D721Med (cell line): ENCODE results near the gene SRGAP3.

Experiments
- DNase-seq: peaks from one replicate; pipeline ENCODE4 v3.0.0; 2011; ENCODE audit warnings: low spot score; ENCODE audit not compliant: insufficient read length
- FAIRE-seq: peaks from 2 replicates; lab custom pipeline; 2011; peaks lifted over from hg19 to GRCh38; lab: Jason Lieb, UNC
- TF ChIP-seq, protein P1 (sequence below): IDR thresholded peaks from 2 replicates; pipeline ENCODE4 v1.5.1; 2012; ENCODE audit warnings: mild to moderate bottlenecking, control low read depth; ENCODE audit not compliant: insufficient read depth; ENCODE audit errors: missing control alignments

SRGAP3 gene

GRCh38 chr3:9026320-9027045 is 223.0 kb downstream of the SRGAP3 start:
- no peak for DNase-seq
- FAIRE-seq = no peak
- TF ChIP-seq, protein P1, sequence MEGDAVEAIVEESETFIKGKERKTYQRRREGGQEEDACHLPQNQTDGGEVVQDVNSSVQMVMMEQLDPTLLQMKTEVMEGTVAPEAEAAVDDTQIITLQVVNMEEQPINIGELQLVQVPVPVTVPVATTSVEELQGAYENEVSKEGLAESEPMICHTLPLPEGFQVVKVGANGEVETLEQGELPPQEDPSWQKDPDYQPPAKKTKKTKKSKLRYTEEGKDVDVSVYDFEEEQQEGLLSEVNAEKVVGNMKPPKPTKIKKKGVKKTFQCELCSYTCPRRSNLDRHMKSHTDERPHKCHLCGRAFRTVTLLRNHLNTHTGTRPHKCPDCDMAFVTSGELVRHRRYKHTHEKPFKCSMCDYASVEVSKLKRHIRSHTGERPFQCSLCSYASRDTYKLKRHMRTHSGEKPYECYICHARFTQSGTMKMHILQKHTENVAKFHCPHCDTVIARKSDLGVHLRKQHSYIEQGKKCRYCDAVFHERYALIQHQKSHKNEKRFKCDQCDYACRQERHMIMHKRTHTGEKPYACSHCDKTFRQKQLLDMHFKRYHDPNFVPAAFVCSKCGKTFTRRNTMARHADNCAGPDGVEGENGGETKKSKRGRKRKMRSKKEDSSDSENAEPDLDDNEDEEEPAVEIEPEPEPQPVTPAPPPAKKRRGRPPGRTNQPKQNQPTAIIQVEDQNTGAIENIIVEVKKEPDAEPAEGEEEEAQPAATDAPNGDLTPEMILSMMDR = no peak

GRCh38 chr3:9024341-9024740 is 225.1 kb downstream of the SRGAP3 start:
- TF ChIP-seq, protein P1 = no peak
- no peak for DNase-seq
- no peak for FAIRE-seq

DNA sequence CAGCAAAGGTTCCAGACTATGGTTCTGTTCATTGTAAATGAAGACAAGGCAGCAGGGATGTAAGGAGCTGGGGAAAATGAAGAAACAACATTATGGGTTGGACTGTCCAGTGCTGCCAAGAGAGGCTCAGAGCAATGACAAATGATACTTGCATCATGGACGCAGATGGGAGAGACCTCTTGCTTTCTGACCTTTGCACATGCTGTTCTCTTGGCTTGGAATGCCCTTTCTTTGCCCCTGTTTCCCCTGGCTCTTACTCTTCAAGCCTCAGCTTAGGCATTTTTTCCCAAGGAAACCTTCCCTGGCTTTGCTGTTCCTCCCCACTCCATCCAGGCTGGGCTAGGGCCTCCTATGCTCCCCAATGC is 226.2 kb downstream of the SRGAP3 start:
- TF ChIP-seq, protein P1 = no peak
- no peak for DNase-seq
- no peak for FAIRE-seq

- FAIRE-seq (no peak), DNase-seq (no peak)
- TF ChIP-seq, protein P1 = no peak
These were observed 226.9 kb downstream of the SRGAP3 start for GRCh38 chr3:9022305-9023225.

- FAIRE-seq = no peak
- DNase-seq = no peak
- TF ChIP-seq, protein P1 = no peak
These were observed 228.0 kb downstream of the SRGAP3 start for GRCh38 chr3:9021271-9022009.

- DNase-seq = no peak
- TF ChIP-seq, protein P1 = no peak
- no peak for FAIRE-seq
These were observed 229.0 kb downstream of the SRGAP3 start for GRCh38 chr3:9020426-9020825.
